Type B pancreatic cell (in vitro differentiated cells): Measurements from ENCODE around the gene KCNMB2. TPM values are rescaled to one million over a fixed set of nuclear protein-coding genes. Genes with fewer than 3 reads are reported as not detected.

Source experiments
- DNase-seq: peaks from one replicate; pipeline ENCODE4 v3.0.0; 2021; ENCODE audit warnings: mixed read lengths; ENCODE audit not compliant: unreplicated experiment; ENCODE audit errors: extremely low spot score
- H3K27ac Mint-ChIP-seq: 2 replicates; pipeline ENCODE4 v1.8.0; 2021; ENCODE audit warnings: mild to moderate bottlenecking, mixed read lengths
- H3K27me3 Mint-ChIP-seq: 2 replicates; pipeline ENCODE4 v1.8.0; 2021; ENCODE audit warnings: mixed read lengths
- H3K36me3 Mint-ChIP-seq: 2 replicates; pipeline ENCODE4 v1.8.0; 2021; ENCODE audit warnings: mixed read lengths
- H3K4me1 Mint-ChIP-seq: one replicate; pipeline ENCODE4 v1.8.0; 2021; ENCODE audit warnings: mixed read lengths; ENCODE audit not compliant: unreplicated experiment
- H3K4me3 Mint-ChIP-seq: 2 replicates; pipeline ENCODE4 v1.8.0; 2021; ENCODE audit warnings: mild to moderate bottlenecking, mixed read lengths
- H3K9me3 Mint-ChIP-seq: 2 replicates; pipeline ENCODE4 v1.8.0; 2021; ENCODE audit warnings: mixed read lengths
- CTCF ChIP-seq: fragments of 200-600 bp; sonication (generic); conservative IDR thresholded peaks from 2 replicates; pipeline ENCODE4 v1.5.0; 2021; ENCODE audit warnings: antibody characterized with exemption, mild to moderate bottlenecking
- total RNA-seq: library from RNA; stranded (reverse); gene quantifications from 2 replicates; pipeline ENCODE4 v1.2.1, GENCODE V29; 2021; ENCODE audit warnings: low replicate concordance

The KCNMB2 gene
- total RNA-seq, 1 donor from 2014 or later = 1.3 TPM

GRCh38 chr3:178810181-178810580 lies 273.9 kb downstream of the KCNMB2 start:
- no peak overlapping the region for H3K4me3 Mint-ChIP-seq
- H3K27me3 Mint-ChIP-seq = no peaks in the 10 kb centered on the region
- H3K27ac Mint-ChIP-seq = no peak overlapping the region
- H3K36me3 Mint-ChIP-seq = no peaks in the 10 kb centered on the region
- no peaks in the 10 kb centered on the region for H3K9me3 Mint-ChIP-seq
- DNase-seq = no peak
- no peaks in the 10 kb centered on the region for H3K4me1 Mint-ChIP-seq
- TF ChIP-seq CTCF = no peak

GRCh38 chr3:178822722-178823121 lies 286.5 kb downstream of the KCNMB2 start:
- Mint-ChIP-seq H3K27me3 (no peaks in the 10 kb centered on the region), H3K27ac (no peak overlapping the region), H3K4me1 (no peaks in the 10 kb centered on the region), H3K4me3 (no peak overlapping the region), H3K36me3 (no peaks in the 10 kb centered on the region), H3K9me3 (no peaks in the 10 kb centered on the region)
- DNase-seq = no peak
- no peak for TF ChIP-seq CTCF

GRCh38 chr3:178823150-178823549 lies 286.9 kb downstream of the KCNMB2 start:
- no peaks in the 10 kb centered on the region for H3K9me3 Mint-ChIP-seq
- no peaks in the 10 kb centered on the region for H3K36me3 Mint-ChIP-seq
- TF ChIP-seq CTCF = no peak
- no peak for DNase-seq
- H3K27me3 Mint-ChIP-seq = no peaks in the 10 kb centered on the region
- H3K27ac Mint-ChIP-seq = no peak overlapping the region
- no peak overlapping the region for H3K4me3 Mint-ChIP-seq
- no peaks in the 10 kb centered on the region for H3K4me1 Mint-ChIP-seq

GRCh38 chr3:178823591-178824246 lies 287.5 kb downstream of the KCNMB2 start:
- Mint-ChIP-seq H3K27ac (no peak overlapping the region), H3K4me3 (no peak overlapping the region), H3K4me1 (no peaks in the 10 kb centered on the region), H3K27me3 (no peaks in the 10 kb centered on the region), H3K36me3 (no peaks in the 10 kb centered on the region), H3K9me3 (no peaks in the 10 kb centered on the region)
- TF ChIP-seq CTCF = no peak
- DNase-seq = no peak

GRCh38 chr3:178826435-178827123 lies 290.3 kb downstream of the KCNMB2 start:
- Mint-ChIP-seq H3K4me3 (no peak overlapping the region), H3K9me3 (no peaks in the 10 kb centered on the region), H3K27me3 (no peaks in the 10 kb centered on the region), H3K36me3 (no peaks in the 10 kb centered on the region), H3K4me1 (no peaks in the 10 kb centered on the region), H3K27ac (no peak overlapping the region)
- no peak for TF ChIP-seq CTCF
- no peak for DNase-seq
